Measurements from ENCODE around the gene SUGP1.
A peak's percentile ranks its signal among the peaks of the same experiment; 100 is the strongest.

GRCh38 chr19:19343016-19343362 is 22.7 kb upstream of the SUGP1 start:
- 0 out of 2 replicates have a peak, but pooled peaks have one; percentile 6 for TF ChIP-seq CTCF (IDR thresholded peaks at IDR 0.05)
- TF ChIP-seq RELA (CRISPR knock-in tag; IDR thresholded peaks at IDR 0.05; ENCODE audit: borderline replicate concordance) = no peak
- TF ChIP-seq JAZF1 (CRISPR knock-in tag; IDR thresholded peaks at IDR 0.05) = no peak
- no peak for TF ChIP-seq ZNF425 (CRISPR knock-in tag; conservative IDR thresholded peaks at IDR 0.05)
- TF ChIP-seq HMGXB4 (CRISPR knock-in tag; IDR thresholded peaks at IDR 0.05) = no peak
- TF ChIP-seq ETV6 (CRISPR knock-in tag; IDR thresholded peaks at IDR 0.05) = no peak
- TF ChIP-seq NFE2L1 (CRISPR knock-in tag; IDR thresholded peaks at IDR 0.05) = no peak
- TF ChIP-seq ZNF263 (CRISPR knock-in tag; IDR thresholded peaks at IDR 0.05; ENCODE audit: low read depth) = no peak
- no peak for TF ChIP-seq ATF2 (CRISPR knock-in tag; IDR thresholded peaks at IDR 0.05; ENCODE audit: borderline replicate concordance, low read depth)
- no peak for TF ChIP-seq MAX (CRISPR knock-in tag; IDR thresholded peaks at IDR 0.05)
- no peak for TF ChIP-seq SP1 (CRISPR knock-in tag; conservative IDR thresholded peaks at IDR 0.05)
- TF ChIP-seq CBFB (CRISPR knock-in tag; IDR thresholded peaks at IDR 0.05; ENCODE audit: low read depth) = no peak
